A549 (cell line): Measurements from ENCODE around the gene PLEKHA8.

ENCODE experiments used
- CTCF ChIP-seq: fragments of >200 bp; sonication (Bioruptor Twin); formaldehyde crosslinking; IDR thresholded peaks from 3 replicates; pipeline ENCODE4 v1.5.1; 2016
- MAFK ChIP-seq: fragments of 450-650 bp; IDR thresholded peaks from 2 replicates; pipeline ENCODE4 v1.6.1; 2014; ENCODE audit not compliant: partially characterized antibody
- MYC ChIP-seq: IDR thresholded peaks from 2 replicates; pipeline ENCODE4 v1.6.1; 2012; ENCODE audit warnings: mild to moderate bottlenecking, inconsistent platforms, low read length, improper control_type of control experiment, borderline replicate concordance
- POLR2A ChIP-seq: IDR thresholded peaks from 2 replicates; pipeline ENCODE4 v1.6.1; 2012; ENCODE audit warnings: mild to moderate bottlenecking, low read length
- RCOR1 ChIP-seq: fragments of 150-350 bp; IDR thresholded peaks from 2 replicates; pipeline ENCODE4 v1.6.1; 2014; ENCODE audit warnings: antibody characterized with exemption, low read length, low read depth
- REST ChIP-seq: fragments of 200-600 bp; sonication (generic); IDR thresholded peaks from 2 replicates; pipeline ENCODE4 v1.6.1; 2016; ENCODE audit warnings: antibody characterized with exemption, mild to moderate bottlenecking, moderate library complexity

GRCh38 chr7:30003098-30003497 lies 25.1 kb upstream of the PLEKHA8 start:
- TF ChIP-seq MYC (no peak), MAFK (no peak), POLR2A (no peak), CTCF (no peak), REST (no peak), RCOR1 (no peak)
